ENCODE results near the gene ASTN2. TPM values are rescaled to one million over a fixed set of nuclear protein-coding genes. Genes with fewer than 3 reads are reported as not detected.
"Not testable (repeated sequence)": the region's sequence is repeated elsewhere in the genome, so short reads cannot be mapped to it uniquely, and the experiment has no call there.

The ASTN2 gene
- total RNA-seq, 2 experiments from 2014 or later, result 1.7 to 4.2 TPM

- Histone ChIP-seq H2AFZ (ENCODE audit: low read length) (no peak overlapping the region), H3K4me2 (ENCODE audit: low read length) (no peak overlapping the region), H3K27ac (ENCODE audit: low read depth, low read length, poor library complexity, severe bottlenecking) (no peak overlapping the region), H3K36me3 (ENCODE audit: insufficient read depth, low read length) (no peaks in the 10 kb centered on the region), H4K20me1 (ENCODE audit: insufficient read depth, low read length) (no peaks in the 10 kb centered on the region), H3K4me1 (ENCODE audit: insufficient read depth, low read length, poor library complexity, severe bottlenecking) (no peaks in the 10 kb centered on the region), H3K4me3 (ENCODE audit: low read depth, low read length, poor library complexity, severe bottlenecking) (no peak overlapping the region), H3K9me2 (ENCODE audit: insufficient read depth, low read length) (no peaks in the 10 kb centered on the region), H3K79me2 (ENCODE audit: insufficient read depth, low read depth, low read length) (no peaks in the 10 kb centered on the region), H3K9me3 (ENCODE audit: low read length) (no peaks in the 10 kb centered on the region)
- DNase-seq (ENCODE audit: low spot score), result no peak
- BruUV-seq (replicated peaks), result no TSS peak
- POLR2A ChIA-PET, result no interaction called here
- CTCF ChIA-PET (ENCODE audit: unreplicated experiment), result no interaction called here
- intact Hi-C loops (cut with micrococcal nuclease; ENCODE audit: unreplicated experiment), result no loop called here
- TF ChIP-seq EZH2phosphoT487 (IDR thresholded peaks at IDR 0.05; ENCODE audit: borderline replicate concordance, low read depth, low read length) (no peak), CTCF (conservative IDR thresholded peaks at IDR 0.05; ENCODE audit: low read length) (no peak)
Measured at GRCh38 chr9:116927726-116928125, 487.1 kb downstream of the ASTN2 start.

- Histone ChIP-seq H3K4me2 (ENCODE audit: low read length) (no peak overlapping the region), H3K4me3 (ENCODE audit: low read depth, low read length, poor library complexity, severe bottlenecking) (no peak overlapping the region), H4K20me1 (ENCODE audit: insufficient read depth, low read length) (no peaks in the 10 kb centered on the region), H3K79me2 (ENCODE audit: insufficient read depth, low read depth, low read length) (no peaks in the 10 kb centered on the region), H3K27ac (ENCODE audit: low read depth, low read length, poor library complexity, severe bottlenecking) (no peak overlapping the region), H3K9me3 (ENCODE audit: low read length) (no peaks in the 10 kb centered on the region), H2AFZ (ENCODE audit: low read length) (no peak overlapping the region), H3K36me3 (ENCODE audit: insufficient read depth, low read length) (no peaks in the 10 kb centered on the region), H3K9me2 (ENCODE audit: insufficient read depth, low read length) (no peaks in the 10 kb centered on the region), H3K4me1 (ENCODE audit: insufficient read depth, low read length, poor library complexity, severe bottlenecking) (no peaks in the 10 kb centered on the region)
- TF ChIP-seq EZH2phosphoT487 (IDR thresholded peaks at IDR 0.05; ENCODE audit: borderline replicate concordance, low read depth, low read length) (no peak), CTCF (conservative IDR thresholded peaks at IDR 0.05; ENCODE audit: low read length) (no peak)
- ChIA-PET CTCF (ENCODE audit: unreplicated experiment) (no interaction called here), POLR2A (interaction anchor here (0.6 to 1.2 kb wide), 3 partner anchors 10 to 155 kb away, joined by 3 read pairs; no protein-coding TSS in a partner anchor)
- BruUV-seq (replicated peaks), result no TSS peak
- intact Hi-C loops (cut with micrococcal nuclease; ENCODE audit: unreplicated experiment), result no loop called here
- DNase-seq (ENCODE audit: low spot score), result no peak
Measured at GRCh38 chr9:116925121-116925520, 489.7 kb downstream of the ASTN2 start.

- Histone ChIP-seq H2AFZ (ENCODE audit: low read length) (no peak overlapping the region), H3K79me2 (ENCODE audit: insufficient read depth, low read depth, low read length) (no peaks in the 10 kb centered on the region), H3K4me1 (ENCODE audit: insufficient read depth, low read length, poor library complexity, severe bottlenecking) (no peaks in the 10 kb centered on the region), H3K4me3 (ENCODE audit: low read depth, low read length, poor library complexity, severe bottlenecking) (no peak overlapping the region), H3K9me2 (ENCODE audit: insufficient read depth, low read length) (no peaks in the 10 kb centered on the region), H3K36me3 (ENCODE audit: insufficient read depth, low read length) (no peaks in the 10 kb centered on the region), H3K4me2 (ENCODE audit: low read length) (no peak overlapping the region), H3K9me3 (ENCODE audit: low read length) (no peaks in the 10 kb centered on the region), H3K27ac (ENCODE audit: low read depth, low read length, poor library complexity, severe bottlenecking) (no peak overlapping the region), H4K20me1 (ENCODE audit: insufficient read depth, low read length) (no peaks in the 10 kb centered on the region)
- POLR2A ChIA-PET, result interaction anchor here (0.7 to 1.2 kb wide), 3 partner anchors 9 to 20 kb away, joined by 3 to 5 read pairs (median 3); no protein-coding TSS in a partner anchor
- no peak for DNase-seq (ENCODE audit: low spot score)
- intact Hi-C loops (cut with micrococcal nuclease; ENCODE audit: unreplicated experiment), result no loop called here
- CTCF ChIA-PET (ENCODE audit: unreplicated experiment), result no interaction called here
- TF ChIP-seq CTCF (conservative IDR thresholded peaks at IDR 0.05; ENCODE audit: low read length) (no peak), EZH2phosphoT487 (IDR thresholded peaks at IDR 0.05; ENCODE audit: borderline replicate concordance, low read depth, low read length) (no peak)
- BruUV-seq (replicated peaks), result no TSS peak
Measured at GRCh38 chr9:116924462-116925110, 490.3 kb downstream of the ASTN2 start.

- DNase-seq (ENCODE audit: low spot score); H4K20me1 ChIP-seq (ENCODE audit: insufficient read depth, low read length); H3K4me3 ChIP-seq (ENCODE audit: low read depth, low read length, poor library complexity, severe bottlenecking); POLR2A ChIA-PET; H3K4me1 ChIP-seq (ENCODE audit: insufficient read depth, low read length, poor library complexity, severe bottlenecking); H2AFZ ChIP-seq (ENCODE audit: low read length); intact Hi-C loops (cut with micrococcal nuclease; ENCODE audit: unreplicated experiment); H3K9me2 ChIP-seq (ENCODE audit: insufficient read depth, low read length); BruUV-seq (replicated peaks); H3K4me2 ChIP-seq (ENCODE audit: low read length); H3K36me3 ChIP-seq (ENCODE audit: insufficient read depth, low read length); H3K27ac ChIP-seq (ENCODE audit: low read depth, low read length, poor library complexity, severe bottlenecking); H3K9me3 ChIP-seq (ENCODE audit: low read length); H3K79me2 ChIP-seq (ENCODE audit: insufficient read depth, low read depth, low read length); CTCF ChIA-PET (ENCODE audit: unreplicated experiment): not testable (repeated sequence)
Measured at GRCh38 chr9:116917895-116918508, 496.9 kb downstream of the ASTN2 start.
